ENCODE measurements around the gene RSBN1L. TPM values are rescaled to one million over a fixed set of nuclear protein-coding genes. Genes with fewer than 3 reads are reported as not detected.
A peak's percentile ranks its signal among the peaks of the same experiment; 100 is the strongest.

RSBN1L gene
- total RNA-seq, 1 experiment from 2014 or later: 15.5 TPM

- TF ChIP-seq MAX (IDR thresholded peaks at IDR 0.05): no peak
- no peak for TF ChIP-seq TCF7L2 (IDR thresholded peaks at IDR 0.05; ENCODE audit: borderline replicate concordance, extremely low read depth, insufficient read depth, insufficient read length)
- no peak for TF ChIP-seq POLR2AphosphoS5 (IDR thresholded peaks at IDR 0.05; ENCODE audit: low read depth, low read length)
- TF ChIP-seq ZBTB33 (IDR thresholded peaks at IDR 0.05; ENCODE audit: extremely low read depth, insufficient replicate concordance, low read length): no peak
- no peak for TF ChIP-seq REST (IDR thresholded peaks at IDR 0.05; ENCODE audit: low read depth)
- TF ChIP-seq ZNF274 (IDR thresholded peaks at IDR 0.05; ENCODE audit: low read depth, low read length): no peak
- no peak for TF ChIP-seq SIN3A (IDR thresholded peaks at IDR 0.05; ENCODE audit: low read depth)
- TF ChIP-seq ZFX (IDR thresholded peaks at IDR 0.05): no peak
- TF ChIP-seq FOSL1 (IDR thresholded peaks at IDR 0.05; ENCODE audit: low read depth): no peak
- no peak for TF ChIP-seq ATF3 (IDR thresholded peaks at IDR 0.05)
- no peak for TF ChIP-seq ELF1 (IDR thresholded peaks at IDR 0.05; ENCODE audit: borderline replicate concordance, low read depth)
- TF ChIP-seq JUND (IDR thresholded peaks at IDR 0.05): no peak
- no peak for TF ChIP-seq EGR1 (IDR thresholded peaks at IDR 0.05; ENCODE audit: low read depth)
- no peak for TF ChIP-seq EZH2phosphoT487 (IDR thresholded peaks at IDR 0.05; ENCODE audit: borderline replicate concordance)
- TF ChIP-seq CBX3 (IDR thresholded peaks at IDR 0.05; ENCODE audit: low read depth): no peak
- no peak for TF ChIP-seq RAD21 (IDR thresholded peaks at IDR 0.05; ENCODE audit: low read depth)
- peak overlapping the region; percentile 77; the same call in 1 of the 2 replicates for H3K9ac ChIP-seq (ENCODE audit: low read length)
- ChIA-PET POLR2A (no interaction called here), CTCF (no interaction called here), RAD21 (ENCODE audit: low non-redundant PET in 1 of 2, low total read pairs in 2 of 2, uncharacterized antibody in 2 of 2, unreplicated experiment in 2 of 2) (no interaction called here)
- H3K27me3 ChIP-seq (ENCODE audit: insufficient read depth, low read length): no peaks in the 10 kb centered on the region
- DNase-seq (ENCODE audit: low read depth, low spot score) (no peak), ATAC-seq (no peak)
- H3K27ac ChIP-seq (ENCODE audit: low read depth, low read length): no peak overlapping the region
- H4K20me1 ChIP-seq (ENCODE audit: insufficient read depth): no peaks in the 10 kb centered on the region
- no peaks in the 10 kb centered on the region for H3K9me3 ChIP-seq (ENCODE audit: control insufficient read depth in 1 of 2, insufficient read depth in 1 of 2, low read depth in 1 of 2, low read length in 2 of 2)
- H2AFZ ChIP-seq (ENCODE audit: low read depth, low read length, poor library complexity, severe bottlenecking): no peak overlapping the region
- peak overlapping the region; percentile 82 for H3K4me2 ChIP-seq (ENCODE audit: low read length)
- BruUV-seq (replicated peaks): no TSS peak
- peaks cover 77% of the 10 kb centered on the region for H3K79me2 ChIP-seq (ENCODE audit: insufficient read depth, low read length)
- intact Hi-C loops (cut with micrococcal nuclease): no loop called here
- no peaks in the 10 kb centered on the region for H3K36me3 ChIP-seq (ENCODE audit: control insufficient read depth in 1 of 2, insufficient read depth in 2 of 2, low read length in 2 of 2)
- no peaks in the 10 kb centered on the region for H3K9me2 ChIP-seq (ENCODE audit: insufficient read depth)
- H3K4me1 ChIP-seq (ENCODE audit: control insufficient read depth in 1 of 2, insufficient read depth in 2 of 2, low read length in 2 of 2): peaks cover 3 to 17% of the 10 kb centered on the region in 2 experiments; a peak in 3 of 4 replicates
- peak overlapping the region; percentile 88 to 95; a peak in 2 of 4 replicates for H3K4me3 ChIP-seq (replicated peaks in 1 of 2; ENCODE audit: low read depth in 1 of 2, low read length in 2 of 2)
Measured at GRCh38 chr7:77800158-77800557, 103.9 kb downstream of the RSBN1L start.

Data from HCT116 (cell line).